MM.1S (cell line): ENCODE results near the gene MSL1.

Experiments
- DNase-seq: peaks from one replicate; pipeline ENCODE4 v3.0.0-alpha.2; 2015
- H2AFZ ChIP-seq: fragments of 300-600 bp; sonication (generic); 2 replicates; pipeline ENCODE4 v1.6.0; 2016; ENCODE audit warnings: antibody characterized with exemption, low read length
- H3F3A ChIP-seq: fragments of 300-600 bp; sonication (generic); 2 replicates; pipeline ENCODE4 v1.6.1; 2016; ENCODE audit warnings: mild to moderate bottlenecking, antibody characterized with exemption, low read length, moderate library complexity, mixed read lengths; ENCODE audit not compliant: insufficient read depth
- H3K27ac ChIP-seq: fragments of 300-600 bp; sonication (generic); 2 replicates; pipeline ENCODE4 v1.5.1; 2016; ENCODE audit warnings: mild to moderate bottlenecking, low read length
- H3K27me3 ChIP-seq: fragments of 300-600 bp; sonication (generic); replicated peaks from 2 replicates; pipeline ENCODE4 v1.6.0; 2016; ENCODE audit warnings: low read length; ENCODE audit not compliant: insufficient read depth
- H3K36me3 ChIP-seq: fragments of 300-600 bp; sonication (generic); replicated peaks from 2 replicates; pipeline ENCODE4 v1.6.1; 2016; ENCODE audit warnings: mild to moderate bottlenecking, low read length, mixed read lengths; ENCODE audit not compliant: insufficient read depth
- H3K4me1 ChIP-seq: fragments of 300-600 bp; sonication (generic); 2 replicates; pipeline ENCODE4 v1.6.1; 2016; ENCODE audit warnings: low read length, mixed read lengths
- H3K4me2 ChIP-seq: fragments of 300-600 bp; sonication (generic); 2 replicates; pipeline ENCODE4 v1.6.0; 2016; ENCODE audit warnings: low read depth, low read length
- H3K4me3 ChIP-seq: fragments of 300-600 bp; sonication (generic); 2 replicates; pipeline ENCODE4 v1.5.1; 2016; ENCODE audit warnings: low read length, mixed read lengths
- H3K79me2 ChIP-seq: fragments of 300-600 bp; sonication (generic); 2 replicates; pipeline ENCODE4 v1.6.1; 2016; ENCODE audit warnings: mixed run types, low read length, mixed read lengths
- H3K9ac ChIP-seq: fragments of 300-600 bp; sonication (generic); 2 replicates; pipeline ENCODE4 v1.6.1; 2016; ENCODE audit warnings: low read length, mixed read lengths
- H3K9me2 ChIP-seq: fragments of 300-600 bp; sonication (generic); replicated peaks from 2 replicates; pipeline ENCODE4 v1.6.1; 2016; ENCODE audit warnings: mild to moderate bottlenecking, low read length, mixed read lengths; ENCODE audit not compliant: insufficient read depth
- H3K9me3 ChIP-seq: fragments of 300-600 bp; sonication (generic); replicated peaks from 2 replicates; pipeline ENCODE4 v1.6.1; 2016; ENCODE audit warnings: mild to moderate bottlenecking, low read length, mixed read lengths; ENCODE audit not compliant: insufficient read depth
- H4K20me1 ChIP-seq: fragments of 300-600 bp; sonication (generic); 2 replicates; pipeline ENCODE4 v1.6.1; 2016; ENCODE audit warnings: mild to moderate bottlenecking, low read length, moderate library complexity, mixed read lengths; ENCODE audit not compliant: insufficient read depth
- EZH2 ChIP-seq: fragments of 300-600 bp; sonication (generic); optimal IDR thresholded peaks from 2 replicates; pipeline ENCODE3; 2017; ENCODE audit warnings: low read depth, mild to moderate bottlenecking, antibody characterized with exemption, low read length, mixed read lengths
- EZH2phosphoT487 ChIP-seq: fragments of 300-600 bp; sonication (generic); IDR thresholded peaks from 2 replicates; pipeline ENCODE4 v1.6.1; 2018; ENCODE audit warnings: antibody characterized with exemption, low read length
- TF ChIP-seq, protein P1 (sequence below): fragments of 300-600 bp; sonication (generic); IDR thresholded peaks from 2 replicates; pipeline ENCODE4 v1.5.1; 2016; ENCODE audit warnings: antibody characterized with exemption, low read length, mixed read lengths

MSL1 gene

DNA sequence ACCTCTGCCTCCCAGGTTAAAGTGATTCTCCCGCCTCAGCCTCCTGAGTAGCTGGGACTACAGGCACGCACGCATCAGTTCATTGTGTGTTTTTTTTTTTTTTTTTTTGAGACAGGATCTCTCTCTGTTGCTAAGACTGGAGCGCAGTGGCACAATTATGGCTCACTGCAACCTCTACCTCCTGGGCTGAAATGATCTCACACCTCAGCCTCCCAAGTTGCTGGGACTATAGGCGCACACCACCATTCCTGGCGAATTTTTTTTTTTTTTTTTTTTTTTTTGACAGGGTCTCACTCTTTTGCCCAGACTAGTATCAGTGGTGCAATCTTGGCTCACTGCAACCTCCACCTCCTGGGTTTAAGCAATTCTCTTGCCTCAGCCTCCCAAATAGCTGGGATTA is 37.7 kb downstream of the MSL1 start:
- H3K9me3 ChIP-seq: no peaks in the 10 kb centered on the region
- H3K4me1 ChIP-seq: no peaks in the 10 kb centered on the region
- TF ChIP-seq, protein P1, sequence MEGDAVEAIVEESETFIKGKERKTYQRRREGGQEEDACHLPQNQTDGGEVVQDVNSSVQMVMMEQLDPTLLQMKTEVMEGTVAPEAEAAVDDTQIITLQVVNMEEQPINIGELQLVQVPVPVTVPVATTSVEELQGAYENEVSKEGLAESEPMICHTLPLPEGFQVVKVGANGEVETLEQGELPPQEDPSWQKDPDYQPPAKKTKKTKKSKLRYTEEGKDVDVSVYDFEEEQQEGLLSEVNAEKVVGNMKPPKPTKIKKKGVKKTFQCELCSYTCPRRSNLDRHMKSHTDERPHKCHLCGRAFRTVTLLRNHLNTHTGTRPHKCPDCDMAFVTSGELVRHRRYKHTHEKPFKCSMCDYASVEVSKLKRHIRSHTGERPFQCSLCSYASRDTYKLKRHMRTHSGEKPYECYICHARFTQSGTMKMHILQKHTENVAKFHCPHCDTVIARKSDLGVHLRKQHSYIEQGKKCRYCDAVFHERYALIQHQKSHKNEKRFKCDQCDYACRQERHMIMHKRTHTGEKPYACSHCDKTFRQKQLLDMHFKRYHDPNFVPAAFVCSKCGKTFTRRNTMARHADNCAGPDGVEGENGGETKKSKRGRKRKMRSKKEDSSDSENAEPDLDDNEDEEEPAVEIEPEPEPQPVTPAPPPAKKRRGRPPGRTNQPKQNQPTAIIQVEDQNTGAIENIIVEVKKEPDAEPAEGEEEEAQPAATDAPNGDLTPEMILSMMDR: no peak
- TF ChIP-seq EZH2: no peak
- TF ChIP-seq EZH2phosphoT487: no peak
- no peak overlapping the region for H3K27ac ChIP-seq
- DNase-seq: no peak
- no peaks in the 10 kb centered on the region for H4K20me1 ChIP-seq
- no peak overlapping the region for H2AFZ ChIP-seq
- peaks cover 57% of the 10 kb centered on the region for H3K79me2 ChIP-seq
- no peaks in the 10 kb centered on the region for H3K27me3 ChIP-seq
- no peaks in the 10 kb centered on the region for H3K9me2 ChIP-seq
- peaks cover 14% of the 10 kb centered on the region for H3K36me3 ChIP-seq
- H3K4me3 ChIP-seq: no peak overlapping the region
- H3F3A ChIP-seq: no peaks in the 10 kb centered on the region
- H3K9ac ChIP-seq: no peak overlapping the region
- H3K4me2 ChIP-seq: no peak overlapping the region

DNA sequence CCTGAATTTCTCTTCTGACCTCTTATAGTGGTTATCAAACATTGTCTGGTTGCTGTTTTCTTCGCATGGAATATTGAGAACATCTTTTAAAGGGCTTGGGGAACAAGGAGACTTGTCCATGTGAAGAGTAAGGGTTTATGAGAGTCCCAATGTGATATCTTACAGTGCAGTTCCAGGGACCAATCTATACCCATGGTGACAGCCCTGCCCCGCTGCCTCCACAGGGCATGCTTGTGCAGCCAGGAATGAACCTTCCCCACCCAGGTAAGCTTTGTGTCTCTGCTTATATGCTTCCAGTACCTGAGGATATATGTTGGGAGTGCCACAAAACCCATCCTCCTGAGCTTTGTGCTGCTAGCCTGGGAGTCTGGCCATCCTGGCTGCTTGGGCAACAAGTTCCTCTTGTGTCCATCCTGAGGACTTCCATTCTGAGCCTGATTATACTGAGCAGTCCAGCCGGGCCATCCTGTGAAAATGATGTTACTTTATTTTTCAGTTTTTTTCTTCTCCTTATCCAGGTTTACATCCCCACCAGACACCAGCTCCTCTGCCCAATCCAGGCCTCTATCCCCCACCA is 46.0 kb downstream of the MSL1 start:
- H2AFZ ChIP-seq: no peak overlapping the region
- no peaks in the 10 kb centered on the region for H3K27me3 ChIP-seq
- H3F3A ChIP-seq: no peaks in the 10 kb centered on the region
- H3K36me3 ChIP-seq: peaks cover 8% of the 10 kb centered on the region
- H3K4me1 ChIP-seq: no peaks in the 10 kb centered on the region
- H3K9me2 ChIP-seq: no peaks in the 10 kb centered on the region
- no peak overlapping the region for H3K4me3 ChIP-seq
- TF ChIP-seq EZH2 (no peak), EZH2phosphoT487 (no peak)
- TF ChIP-seq, protein P1: no peak
- H3K27ac ChIP-seq: no peak overlapping the region
- no peak overlapping the region for H3K9ac ChIP-seq
- no peak for DNase-seq
- no peaks in the 10 kb centered on the region for H3K9me3 ChIP-seq
- no peak overlapping the region for H3K4me2 ChIP-seq
- H4K20me1 ChIP-seq: no peaks in the 10 kb centered on the region
- H3K79me2 ChIP-seq: peaks cover 16% of the 10 kb centered on the region

DNA sequence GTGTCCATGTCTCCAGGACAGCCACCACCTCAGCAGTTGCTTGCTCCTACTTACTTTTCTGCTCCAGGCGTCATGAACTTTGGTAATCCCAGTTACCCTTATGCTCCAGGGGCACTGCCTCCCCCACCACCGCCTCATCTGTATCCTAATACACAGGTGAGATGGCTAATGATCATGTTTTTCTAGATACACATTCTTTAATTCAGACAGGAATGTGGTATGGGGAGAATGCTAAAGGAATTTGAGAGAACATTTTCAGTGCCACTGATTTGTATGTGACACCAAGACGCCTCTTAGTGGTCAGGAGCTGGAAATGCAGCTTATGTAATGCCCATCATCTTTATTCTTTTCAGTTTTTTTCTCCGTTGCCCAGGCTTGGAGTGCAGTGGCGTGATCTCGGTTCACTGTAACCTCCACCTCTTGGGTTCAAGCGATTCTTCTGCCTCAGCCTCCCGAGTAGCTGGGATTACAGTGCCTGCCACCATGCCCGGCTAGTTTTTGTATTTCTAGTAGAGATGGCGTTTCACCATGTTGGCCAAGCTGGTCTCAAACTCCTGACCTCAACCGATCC is 46.6 kb downstream of the MSL1 start:
- no peak overlapping the region for H3K4me3 ChIP-seq
- H3K36me3 ChIP-seq: peaks cover 6% of the 10 kb centered on the region
- TF ChIP-seq, protein P1: peak; percentile 63
- no peak for TF ChIP-seq EZH2
- peak; percentile 48 for DNase-seq
- no peaks in the 10 kb centered on the region for H3K27me3 ChIP-seq
- no peak overlapping the region for H3K4me2 ChIP-seq
- no peak overlapping the region for H2AFZ ChIP-seq
- H3K9me3 ChIP-seq: no peaks in the 10 kb centered on the region
- no peaks in the 10 kb centered on the region for H3K9me2 ChIP-seq
- peaks cover 16% of the 10 kb centered on the region for H3K79me2 ChIP-seq
- no peaks in the 10 kb centered on the region for H3K4me1 ChIP-seq
- H3K9ac ChIP-seq: no peak overlapping the region
- no peaks in the 10 kb centered on the region for H3F3A ChIP-seq
- no peaks in the 10 kb centered on the region for H4K20me1 ChIP-seq
- H3K27ac ChIP-seq: no peak overlapping the region
